ENCODE results near the gene LSP1.
"Not testable (repeated sequence)": the region's sequence is repeated elsewhere in the genome, so short reads cannot be mapped to it uniquely, and the experiment has no call there.

The LSP1 gene

GRCh38 chr11:1881442-1882264 is 28.8 kb downstream of the LSP1 start:
- no peak overlapping the region for H3K27ac Mint-ChIP-seq
- H3K4me3 Mint-ChIP-seq, result no peak overlapping the region
- no peaks in the 10 kb centered on the region for H3K9me3 Mint-ChIP-seq
- peaks cover 12% of the 10 kb centered on the region for H3K4me1 Mint-ChIP-seq
- H3K27me3 Mint-ChIP-seq, result no peaks in the 10 kb centered on the region
- H3K36me3 Mint-ChIP-seq, result no peaks in the 10 kb centered on the region

- Mint-ChIP-seq H3K27ac (no peak overlapping the region), H3K36me3 (no peaks in the 10 kb centered on the region), H3K27me3 (no peaks in the 10 kb centered on the region), H3K9me3 (no peaks in the 10 kb centered on the region), H3K4me1 (peaks cover 10% of the 10 kb centered on the region), H3K4me3 (no peak overlapping the region)
Observed at GRCh38 chr11:1882265-1883238, 29.7 kb downstream of the LSP1 start.

GRCh38 chr11:1883346-1884302 is 30.7 kb downstream of the LSP1 start:
- no peak overlapping the region for H3K27ac Mint-ChIP-seq
- no peak overlapping the region for H3K4me3 Mint-ChIP-seq
- peaks cover 13% of the 10 kb centered on the region for H3K4me1 Mint-ChIP-seq
- no peaks in the 10 kb centered on the region for H3K27me3 Mint-ChIP-seq
- H3K36me3 Mint-ChIP-seq, result no peaks in the 10 kb centered on the region
- no peaks in the 10 kb centered on the region for H3K9me3 Mint-ChIP-seq

GRCh38 chr11:1884303-1884700 is 31.4 kb downstream of the LSP1 start:
- Mint-ChIP-seq H3K4me3 (no peak overlapping the region), H3K4me1 (peaks cover 17% of the 10 kb centered on the region), H3K36me3 (no peaks in the 10 kb centered on the region), H3K9me3 (no peaks in the 10 kb centered on the region), H3K27me3 (no peaks in the 10 kb centered on the region), H3K27ac (no peak overlapping the region)

GRCh38 chr11:1886551-1886950 is 33.7 kb downstream of the LSP1 start:
- H3K4me3 Mint-ChIP-seq, H3K9me3 Mint-ChIP-seq, H3K36me3 Mint-ChIP-seq, H3K27ac Mint-ChIP-seq, H3K27me3 Mint-ChIP-seq: not testable (repeated sequence)
- H3K4me1 Mint-ChIP-seq, result peaks cover 14% of the 10 kb centered on the region

- Mint-ChIP-seq H3K4me3 (no peak overlapping the region), H3K4me1 (peaks cover 22% of the 10 kb centered on the region)
Observed at GRCh38 chr11:1887451-1888346, 34.8 kb downstream of the LSP1 start.

GRCh38 chr11:1888347-1888753 is 35.5 kb downstream of the LSP1 start:
- peak overlapping the region; percentile 46 for H3K4me3 Mint-ChIP-seq
- H3K27ac Mint-ChIP-seq, result peak overlapping the region; percentile 56
- H3K4me1 Mint-ChIP-seq, result peaks cover 24% of the 10 kb centered on the region
- H3K36me3 Mint-ChIP-seq, result peaks cover 2% of the 10 kb centered on the region
- H3K9me3 Mint-ChIP-seq, result no peaks in the 10 kb centered on the region
- H3K27me3 Mint-ChIP-seq, result no peaks in the 10 kb centered on the region

More at GRCh38 chr11:1887451-1888346, 34.8 kb downstream of the LSP1 start:
- Mint-ChIP-seq H3K36me3 (peaks cover 2% of the 10 kb centered on the region), H3K27ac (peak overlapping the region; percentile 15), H3K27me3 (no peaks in the 10 kb centered on the region), H3K9me3 (no peaks in the 10 kb centered on the region)

GRCh38 chr11:1888811-1889210 is 35.9 kb downstream of the LSP1 start:
- Mint-ChIP-seq H3K36me3 (peaks cover 2% of the 10 kb centered on the region), H3K4me1 (peaks cover 29% of the 10 kb centered on the region), H3K9me3 (no peaks in the 10 kb centered on the region), H3K27ac (peak overlapping the region; percentile 56), H3K27me3 (no peaks in the 10 kb centered on the region), H3K4me3 (peak overlapping the region; percentile 46)

- H3K4me3 Mint-ChIP-seq, result peak overlapping the region; percentile 19
- peaks cover 2% of the 10 kb centered on the region for H3K36me3 Mint-ChIP-seq
- no peaks in the 10 kb centered on the region for H3K27me3 Mint-ChIP-seq
- peaks cover 30% of the 10 kb centered on the region for H3K4me1 Mint-ChIP-seq
- H3K27ac Mint-ChIP-seq, result peak overlapping the region; percentile 49
- H3K9me3 Mint-ChIP-seq, result no peaks in the 10 kb centered on the region
Observed at GRCh38 chr11:1889224-1889930, 36.5 kb downstream of the LSP1 start.

GRCh38 chr11:1889941-1890855 is 37.3 kb downstream of the LSP1 start:
- Mint-ChIP-seq H3K27me3 (no peaks in the 10 kb centered on the region), H3K9me3 (no peaks in the 10 kb centered on the region), H3K36me3 (peaks cover 2% of the 10 kb centered on the region), H3K4me1 (peaks cover 30% of the 10 kb centered on the region), H3K4me3 (peak overlapping the region; percentile 45), H3K27ac (peak overlapping the region; percentile 42)

- H3K27me3 Mint-ChIP-seq, result no peaks in the 10 kb centered on the region
- H3K4me3 Mint-ChIP-seq, result peak overlapping the region; percentile 58
- H3K36me3 Mint-ChIP-seq, result peaks cover 2% of the 10 kb centered on the region
- H3K27ac Mint-ChIP-seq, result peak overlapping the region; percentile 42
- no peaks in the 10 kb centered on the region for H3K9me3 Mint-ChIP-seq
- H3K4me1 Mint-ChIP-seq, result peaks cover 30% of the 10 kb centered on the region
Observed at GRCh38 chr11:1890856-1891830, 38.3 kb downstream of the LSP1 start.

- Mint-ChIP-seq H3K4me1 (peaks cover 30% of the 10 kb centered on the region), H3K27ac (peak within 1 kb of the TSS; percentile 17), H3K27me3 (no peaks in the 10 kb centered on the region), H3K4me3 (peak within 1 kb of the TSS; percentile 58), H3K9me3 (no peaks in the 10 kb centered on the region), H3K36me3 (peaks cover 2% of the 10 kb centered on the region)
Observed at GRCh38 chr11:1891831-1892115, 38.9 kb downstream of the LSP1 start, which contains the start of gene PRR33. PRR33 (minus strand) TSS chr11:1891895; CDS start chr11:1890584, 1,311 bp downstream.

Measured in activated naive CD4-positive, alpha-beta T cell treated with anti-CD3 and anti-CD28 coated beads, Interleukin-2, amount 50 U/mL, for 24 hours (primary cell).